Measurements from ENCODE around the gene IL1RAP. TPM values are rescaled to one million over a fixed set of nuclear protein-coding genes. Genes with fewer than 3 reads are reported as not detected.
A peak's percentile ranks its signal among the peaks of the same experiment; 100 is the strongest.
"Not testable (repeated sequence)": the region's sequence is repeated elsewhere in the genome, so short reads cannot be mapped to it uniquely, and the experiment has no call there.

The IL1RAP gene, protein sequence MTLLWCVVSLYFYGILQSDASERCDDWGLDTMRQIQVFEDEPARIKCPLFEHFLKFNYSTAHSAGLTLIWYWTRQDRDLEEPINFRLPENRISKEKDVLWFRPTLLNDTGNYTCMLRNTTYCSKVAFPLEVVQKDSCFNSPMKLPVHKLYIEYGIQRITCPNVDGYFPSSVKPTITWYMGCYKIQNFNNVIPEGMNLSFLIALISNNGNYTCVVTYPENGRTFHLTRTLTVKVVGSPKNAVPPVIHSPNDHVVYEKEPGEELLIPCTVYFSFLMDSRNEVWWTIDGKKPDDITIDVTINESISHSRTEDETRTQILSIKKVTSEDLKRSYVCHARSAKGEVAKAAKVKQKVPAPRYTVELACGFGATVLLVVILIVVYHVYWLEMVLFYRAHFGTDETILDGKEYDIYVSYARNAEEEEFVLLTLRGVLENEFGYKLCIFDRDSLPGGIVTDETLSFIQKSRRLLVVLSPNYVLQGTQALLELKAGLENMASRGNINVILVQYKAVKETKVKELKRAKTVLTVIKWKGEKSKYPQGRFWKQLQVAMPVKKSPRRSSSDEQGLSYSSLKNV
- 10 to 100 TPM; 13.6 to 24.4 TPM for total RNA-seq

DNA sequence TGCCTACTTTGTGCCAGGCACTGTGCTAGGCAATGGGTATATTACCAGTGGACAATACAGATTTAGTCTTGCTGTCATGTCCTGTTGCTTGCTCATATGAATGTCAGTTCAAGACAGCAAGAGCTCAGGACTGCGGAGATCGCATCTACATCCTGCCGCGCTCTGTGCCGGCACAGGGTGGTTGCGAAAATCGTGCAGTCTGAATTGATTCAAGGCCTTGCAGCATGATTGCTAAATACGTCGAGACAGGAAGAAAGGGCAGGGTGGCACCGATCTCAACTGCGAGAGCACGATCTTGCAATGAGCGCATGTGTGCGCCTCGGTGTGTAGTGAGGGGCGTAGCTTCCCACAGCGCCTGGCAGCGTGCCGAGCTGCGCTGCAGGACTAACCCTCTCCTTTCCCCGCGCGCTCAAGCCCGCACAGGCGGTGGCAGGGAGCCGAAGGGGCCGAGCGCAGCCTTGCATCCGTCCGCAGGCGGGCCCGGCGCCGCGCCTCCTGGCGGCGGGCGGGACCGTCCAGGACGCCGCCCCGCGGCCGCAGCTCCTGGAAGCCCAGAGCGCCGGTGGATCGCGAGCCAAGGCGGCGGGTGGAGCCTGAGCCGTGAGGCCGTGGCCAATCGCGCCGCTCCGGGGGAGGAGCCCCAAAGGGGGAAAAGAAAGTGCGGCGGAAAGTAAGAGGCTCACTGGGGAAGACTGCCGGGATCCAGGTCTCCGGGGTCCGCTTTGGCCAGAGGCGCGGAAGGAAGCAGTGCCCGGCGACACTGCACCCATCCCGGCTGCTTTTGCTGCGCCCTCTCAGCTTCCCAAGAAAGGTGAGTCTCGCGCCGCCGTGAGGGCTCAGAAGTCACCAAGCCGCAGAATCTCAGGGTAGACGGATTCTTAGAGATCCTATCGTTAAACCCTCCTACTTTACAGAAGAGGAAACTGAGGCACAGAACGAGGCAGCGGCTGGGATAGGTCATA is at the start of gene IL1RAP:
Gene IL1RAP, plus strand, starts transcription at position 677 of the 962 bp plus-strand sequence. CDS start 50,205 bp downstream, outside the sequence.
- H3K9me3 Mint-ChIP-seq: peaks cover 0 to 4% of the 10 kb centered on the region in 2 donors
- ATAC-seq: peak; percentile 93 to 96

DNA sequence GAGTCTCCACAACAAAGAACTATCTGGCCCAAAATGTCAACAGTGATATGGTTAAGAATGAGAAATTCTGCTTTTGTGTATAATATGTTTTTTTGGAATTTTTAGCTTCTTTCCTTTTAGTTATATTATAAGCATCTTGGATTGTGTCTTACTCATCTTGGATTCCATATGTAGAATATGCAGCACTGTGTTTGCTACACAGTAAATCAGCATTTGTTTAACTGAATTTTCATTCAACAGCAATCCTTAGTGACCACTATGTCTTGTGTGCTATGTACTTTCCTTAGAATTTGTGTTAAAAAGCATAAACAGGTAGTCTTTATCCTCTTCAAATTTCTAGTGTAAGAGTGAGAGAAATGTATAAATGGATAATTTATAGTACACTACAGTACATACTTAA is 46.0 kb upstream of the IL1RAP start:
- DNase-seq (ENCODE audit: low spot score in 2 of 2): no peak
- Mint-ChIP-seq H3K9me3 (peaks cover 7 to 18% of the 10 kb centered on the region in 2 donors), H3K36me3 (peaks cover 16 to 18% of the 10 kb centered on the region in 2 donors), H3K27ac (no peak overlapping the region)
- no peak for ATAC-seq

More for the DNA sequence above, at the start of gene IL1RAP:
- DNase-seq (ENCODE audit: low spot score in 2 of 2): peak; percentile 85 to 87
- Mint-ChIP-seq H3K27ac (peak within 1 kb of the TSS; percentile 84 to 86), H3K36me3 (peaks cover 6 to 20% of the 10 kb centered on the region in 2 donors)

DNA sequence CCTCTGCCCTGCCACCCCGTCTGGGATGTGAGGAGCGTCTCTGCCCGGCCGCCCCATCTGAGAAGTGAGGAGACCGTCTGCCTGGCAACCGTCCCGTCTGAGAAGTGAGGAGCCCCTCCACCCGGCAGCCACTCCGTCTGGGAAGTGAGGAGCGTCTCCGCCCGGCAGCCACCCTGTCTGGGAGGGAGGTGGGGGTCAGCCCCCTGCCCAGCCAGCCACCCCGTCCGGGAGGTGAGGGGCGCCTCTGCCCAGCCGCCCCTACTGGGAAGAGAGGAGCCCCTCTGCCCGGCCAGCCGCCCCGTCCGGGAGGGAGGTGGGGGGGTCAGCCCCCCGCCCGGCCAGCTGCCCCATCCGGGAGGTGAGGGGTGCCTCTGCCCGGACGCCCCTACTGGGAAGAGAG is 40.6 kb upstream of the IL1RAP start:
- Mint-ChIP-seq H3K36me3 (peaks cover 16 to 18% of the 10 kb centered on the region in 2 donors), H3K9me3 (peaks cover 7 to 18% of the 10 kb centered on the region in 2 donors)
- H3K27ac Mint-ChIP-seq; ATAC-seq; DNase-seq (ENCODE audit: low spot score in 2 of 2): not testable (repeated sequence)

DNA sequence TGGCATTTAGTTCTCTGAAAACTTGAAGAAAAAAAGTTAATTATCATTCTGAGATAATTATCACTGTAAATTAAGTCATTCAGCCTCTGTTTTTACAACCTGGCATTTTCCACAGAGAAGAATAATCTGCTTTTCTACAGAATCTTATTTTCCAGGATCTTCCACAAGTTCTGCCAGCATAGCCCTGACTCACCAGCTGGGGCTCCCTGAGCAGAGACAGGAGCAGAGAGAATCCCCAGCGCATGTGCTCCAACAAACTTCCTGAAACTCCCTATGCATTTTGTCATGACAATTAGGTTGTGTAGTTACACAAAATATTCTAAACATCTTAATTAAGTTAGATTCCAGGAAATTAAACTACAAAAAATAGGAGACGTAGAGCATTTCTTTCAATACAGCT is 32.1 kb upstream of the IL1RAP start:
- no peaks in the 10 kb centered on the region for H3K36me3 Mint-ChIP-seq
- H3K27ac Mint-ChIP-seq: no peak overlapping the region
- no peak for ATAC-seq
- H3K9me3 Mint-ChIP-seq: peaks cover 0 to 21% of the 10 kb centered on the region in 2 donors
- no peak for DNase-seq (ENCODE audit: low spot score in 2 of 2)

DNA sequence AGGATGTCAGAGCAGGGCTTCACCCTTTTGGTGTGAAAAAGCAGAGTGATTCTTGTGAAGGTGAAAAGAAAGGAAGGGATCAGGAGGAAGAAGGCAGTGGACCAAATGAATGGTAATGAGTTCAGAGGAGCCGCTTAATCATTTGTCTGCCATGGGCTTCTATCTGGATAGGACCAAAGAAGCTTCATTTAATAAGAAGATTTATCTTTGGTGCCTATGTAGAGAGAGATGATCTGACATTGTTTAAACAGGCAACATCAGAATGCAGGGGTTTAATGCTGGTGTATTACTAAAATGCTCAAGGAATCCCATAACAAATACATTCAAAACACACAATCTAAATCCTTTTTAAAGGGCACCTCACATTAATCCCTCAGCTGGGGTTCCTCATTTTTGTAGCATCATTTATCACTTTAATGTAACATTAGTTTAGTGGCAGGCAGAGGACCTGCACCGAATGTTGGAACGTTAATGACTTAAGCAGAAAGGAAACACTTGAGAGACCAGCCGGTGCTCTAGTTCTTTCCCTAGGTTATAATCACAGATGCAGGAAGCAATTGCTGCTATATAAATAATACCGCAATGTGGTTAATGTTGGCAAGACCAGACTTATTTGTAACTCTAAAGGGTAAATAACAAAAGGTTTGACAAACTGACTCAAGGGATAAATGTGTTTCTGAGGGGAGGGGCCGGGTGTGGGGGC is 27.9 kb upstream of the IL1RAP start:
- no peaks in the 10 kb centered on the region for H3K36me3 Mint-ChIP-seq
- ATAC-seq: no peak
- no peak for DNase-seq (ENCODE audit: low spot score in 2 of 2)
- peaks cover 0 to 21% of the 10 kb centered on the region in 2 donors for H3K9me3 Mint-ChIP-seq
- no peak overlapping the region for H3K27ac Mint-ChIP-seq

DNA sequence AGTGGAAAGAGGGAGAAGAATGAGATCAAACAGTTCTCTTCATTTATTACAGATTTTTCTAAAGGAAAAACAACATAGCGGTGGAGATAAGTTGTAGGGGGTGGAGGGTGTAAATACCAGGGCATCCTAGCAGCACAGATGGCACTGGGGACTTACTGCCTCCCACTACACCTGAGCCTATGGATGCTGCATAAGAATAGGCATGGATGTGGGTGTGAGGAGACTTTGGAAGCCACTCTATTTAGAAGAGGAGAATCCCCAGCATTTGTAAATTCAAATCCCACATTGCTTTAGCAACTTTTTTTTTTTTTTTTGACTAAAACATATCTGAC is 27.4 kb upstream of the IL1RAP start:
- H3K9me3 Mint-ChIP-seq: peaks cover 0 to 21% of the 10 kb centered on the region in 2 donors

DNA sequence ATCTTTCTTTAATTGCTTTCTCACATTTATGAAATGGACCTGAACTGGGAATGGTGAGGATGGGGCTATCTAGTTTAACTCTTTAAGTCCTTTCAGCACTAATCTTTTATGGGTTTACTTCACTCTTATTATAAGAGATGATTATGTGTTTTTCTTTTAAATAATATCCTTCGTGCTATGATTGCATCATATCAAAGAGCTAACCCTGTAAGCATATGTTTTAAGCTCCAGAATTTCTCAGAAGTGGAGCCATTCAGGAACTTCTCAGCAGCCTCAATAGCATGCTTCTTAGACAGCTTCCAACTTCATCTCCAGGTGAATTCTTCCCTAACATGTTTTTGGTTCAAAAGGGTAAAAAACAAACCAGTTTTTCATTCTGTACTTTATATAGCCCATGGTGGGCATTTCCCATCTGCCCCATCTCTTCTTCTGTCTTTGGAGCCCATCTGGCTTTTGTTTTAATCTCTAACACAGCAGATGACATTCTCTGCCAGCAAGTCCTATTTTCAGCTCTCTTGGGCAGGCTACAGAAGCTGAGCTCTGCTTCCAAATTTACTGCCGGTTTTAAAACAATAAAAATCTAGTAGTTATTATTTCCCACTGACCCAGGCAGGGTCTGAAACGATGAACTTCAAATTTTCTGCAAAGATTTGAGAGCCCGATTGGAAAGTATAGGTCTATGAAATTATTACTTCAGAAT is 26.8 kb upstream of the IL1RAP start:
- H3K36me3 Mint-ChIP-seq: no peaks in the 10 kb centered on the region
- ATAC-seq (no peak), DNase-seq (ENCODE audit: low spot score in 2 of 2) (no peak)
- H3K9me3 Mint-ChIP-seq: peaks cover 0 to 18% of the 10 kb centered on the region in 2 donors
- H3K27ac Mint-ChIP-seq: no peak overlapping the region

More for the DNA sequence above, 27.4 kb upstream of the IL1RAP start:
- H3K27ac Mint-ChIP-seq: no peak overlapping the region
- DNase-seq (ENCODE audit: low spot score in 2 of 2) (no peak), ATAC-seq (no peak)
- H3K36me3 Mint-ChIP-seq: no peaks in the 10 kb centered on the region

DNA sequence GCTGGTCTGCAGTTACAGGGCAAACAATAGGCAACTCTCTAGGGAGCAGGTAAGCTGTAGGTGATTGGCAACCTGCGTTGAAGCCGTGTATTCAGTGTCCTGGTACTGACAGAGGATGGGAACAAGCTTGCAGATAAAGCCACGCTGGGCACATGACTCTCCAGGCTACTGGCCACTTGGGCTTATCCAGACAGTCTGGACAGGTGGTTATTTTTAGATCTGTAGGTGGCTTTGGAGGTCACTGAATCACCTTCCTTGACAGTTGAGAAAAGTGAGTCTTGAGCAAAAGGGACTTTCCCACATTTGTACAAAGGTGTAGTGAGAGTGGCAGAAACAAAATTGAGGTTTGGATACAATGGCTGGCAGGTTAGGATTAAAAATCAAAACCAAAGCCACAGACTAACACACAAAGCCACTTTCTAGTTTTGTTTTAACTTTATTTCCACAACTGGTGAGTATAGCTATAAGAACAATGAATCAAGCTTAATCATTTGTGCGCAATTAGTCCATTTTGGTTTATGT is 22.3 kb upstream of the IL1RAP start:
- peak; percentile 22 to 64 for DNase-seq (ENCODE audit: low spot score in 2 of 2)
- H3K36me3 Mint-ChIP-seq: peaks cover 9 to 11% of the 10 kb centered on the region in 2 donors
- peak; percentile 94 for ATAC-seq
- H3K9me3 Mint-ChIP-seq: peaks cover 3 to 5% of the 10 kb centered on the region in 2 donors
- H3K27ac Mint-ChIP-seq: peak overlapping the region in 1 of 2 donors; percentile 41

DNA sequence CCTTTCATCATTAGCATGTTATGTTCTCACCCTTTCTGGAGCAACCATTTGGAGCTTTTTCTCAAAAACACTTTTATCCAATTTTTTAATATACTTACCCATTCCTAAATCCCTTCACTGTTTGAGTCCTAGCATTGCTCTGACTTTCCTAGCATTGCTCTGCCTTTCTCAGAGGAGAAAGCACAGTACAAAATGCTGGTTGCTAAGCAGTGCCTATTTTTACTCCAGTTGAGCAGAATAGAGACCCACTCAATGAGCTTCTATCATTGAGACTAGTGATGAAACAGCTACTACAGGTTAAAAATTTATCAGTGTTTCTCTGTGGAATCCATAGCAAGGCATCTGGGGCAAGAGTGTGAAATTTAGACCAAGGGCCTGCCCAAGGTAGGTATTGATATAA is 21.8 kb upstream of the IL1RAP start:
- peaks cover 3 to 5% of the 10 kb centered on the region in 2 donors for H3K9me3 Mint-ChIP-seq
- H3K27ac Mint-ChIP-seq: peak overlapping the region in 1 of 2 donors; percentile 41
- DNase-seq (ENCODE audit: low spot score in 2 of 2): no peak
- H3K36me3 Mint-ChIP-seq: peaks cover 9 to 11% of the 10 kb centered on the region in 2 donors
- ATAC-seq: peak in 1 of 2 donors; percentile 22

DNA sequence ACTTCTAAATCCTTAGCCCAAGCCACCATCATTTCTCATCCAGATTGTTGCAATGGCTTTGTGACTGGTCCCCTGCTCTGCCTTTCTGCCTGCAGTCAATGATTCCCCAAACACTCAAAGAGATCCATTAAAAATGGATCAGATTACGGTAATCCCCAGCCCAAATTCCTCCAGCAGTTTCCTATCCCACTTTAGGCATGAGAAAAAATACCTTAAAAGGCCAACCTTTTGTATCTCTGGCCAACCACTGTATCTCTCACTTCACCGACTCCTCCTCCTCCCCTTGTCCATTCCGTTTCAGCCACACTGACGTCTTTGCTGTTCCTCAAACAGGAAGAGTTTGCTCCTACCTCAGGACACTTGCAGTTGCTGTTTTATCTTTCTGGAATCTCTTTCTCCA is 20.9 kb upstream of the IL1RAP start:
- DNase-seq (ENCODE audit: low spot score in 2 of 2) (no peak), ATAC-seq (no peak)
- Mint-ChIP-seq H3K9me3 (peaks cover 3 to 5% of the 10 kb centered on the region in 2 donors), H3K27ac (peak overlapping the region in 1 of 2 donors; percentile 9), H3K36me3 (peaks cover 9 to 11% of the 10 kb centered on the region in 2 donors)

DNA sequence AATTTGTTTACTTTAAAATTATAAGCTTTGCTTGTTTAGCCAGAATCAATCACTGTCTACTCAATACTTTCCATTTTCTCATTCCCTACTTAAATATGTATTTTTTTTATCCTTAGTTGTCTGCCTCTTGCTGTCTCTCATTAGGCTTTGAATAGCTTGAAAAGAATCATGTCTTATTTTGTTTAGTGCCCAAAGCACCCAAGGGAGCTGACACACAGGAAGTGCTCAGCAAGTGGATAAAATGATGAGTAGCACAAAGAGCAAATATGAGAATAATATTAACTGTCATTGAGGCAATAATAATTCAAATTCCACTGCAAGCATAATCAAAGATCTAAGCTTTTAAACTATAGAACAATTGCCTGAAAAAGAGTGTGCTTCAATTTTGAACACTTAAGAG is 19.0 kb upstream of the IL1RAP start:
- Mint-ChIP-seq H3K9me3 (peaks cover 3 to 5% of the 10 kb centered on the region in 2 donors), H3K36me3 (peaks cover 9 to 11% of the 10 kb centered on the region in 2 donors), H3K27ac (no peak overlapping the region)
- DNase-seq (ENCODE audit: low spot score in 2 of 2) (no peak), ATAC-seq (no peak)

DNA sequence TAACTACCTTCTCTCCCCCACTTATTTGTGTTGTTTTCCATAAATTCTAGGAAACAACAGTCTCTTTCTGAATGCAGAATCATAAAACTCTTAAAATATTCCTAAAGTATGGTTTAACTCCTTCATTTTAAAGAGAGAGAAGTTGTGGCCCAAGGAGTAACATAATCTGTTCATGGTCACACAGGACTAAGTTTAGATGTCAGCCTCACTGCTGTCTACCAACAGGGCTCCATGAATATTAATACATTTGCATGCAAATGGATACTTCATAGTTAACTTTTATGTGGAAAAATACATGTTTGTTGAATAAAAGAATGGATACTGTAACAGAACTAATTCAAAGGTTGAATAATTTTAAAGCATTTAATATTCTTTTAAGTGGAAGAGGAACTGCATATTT is 18.5 kb upstream of the IL1RAP start:
- ATAC-seq (no peak), DNase-seq (ENCODE audit: low spot score in 2 of 2) (no peak)
- Mint-ChIP-seq H3K27ac (no peak overlapping the region), H3K36me3 (peaks cover 9 to 11% of the 10 kb centered on the region in 2 donors), H3K9me3 (peaks cover 3 to 5% of the 10 kb centered on the region in 2 donors)

DNA sequence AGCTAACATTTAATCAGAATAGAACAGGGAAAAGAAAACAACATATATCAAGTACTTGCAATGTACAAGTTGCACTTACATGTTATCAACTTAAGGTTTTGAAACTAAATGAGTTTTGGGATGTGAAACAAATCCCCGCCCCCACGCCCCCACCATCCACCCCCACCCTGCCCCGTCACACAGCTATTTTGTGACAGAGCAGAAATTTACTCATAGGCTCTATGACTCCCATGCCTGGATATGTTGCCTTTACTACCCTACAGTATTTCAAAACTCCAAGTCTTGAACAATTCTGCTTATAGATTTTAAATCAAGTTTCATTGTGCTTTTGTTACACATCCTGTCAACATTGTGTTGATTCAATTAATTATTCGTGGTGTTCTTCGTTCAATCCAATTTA is 18.1 kb upstream of the IL1RAP start:
- H3K9me3 Mint-ChIP-seq: peaks cover 3 to 5% of the 10 kb centered on the region in 2 donors
- no peak for DNase-seq (ENCODE audit: low spot score in 2 of 2)
- peaks cover 9 to 11% of the 10 kb centered on the region in 2 donors for H3K36me3 Mint-ChIP-seq
- ATAC-seq: no peak
- no peak overlapping the region for H3K27ac Mint-ChIP-seq

DNA sequence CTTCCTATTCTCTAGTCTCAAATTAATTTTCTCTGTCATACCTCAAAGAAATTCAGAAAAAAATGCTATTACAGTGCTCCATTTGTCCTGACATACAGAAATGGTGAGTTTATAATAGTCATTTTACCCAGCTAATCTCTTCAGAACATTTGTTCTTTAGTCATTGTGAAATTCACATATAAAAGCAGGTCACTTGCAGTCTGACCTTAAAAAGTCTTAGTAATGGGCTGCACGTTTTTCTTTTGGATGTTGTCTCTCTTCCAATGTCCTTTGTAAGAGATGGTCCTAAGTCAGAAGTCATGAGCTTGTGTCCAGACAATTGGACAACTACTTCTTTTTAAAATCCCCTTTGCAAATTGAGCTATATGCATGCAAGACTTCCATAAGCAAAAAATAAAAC is 17.0 kb upstream of the IL1RAP start:
- peaks cover 3 to 5% of the 10 kb centered on the region in 2 donors for H3K9me3 Mint-ChIP-seq
- DNase-seq (ENCODE audit: low spot score in 2 of 2): no peak
- ATAC-seq: no peak
- H3K27ac Mint-ChIP-seq: no peak overlapping the region
- peaks cover 9 to 11% of the 10 kb centered on the region in 2 donors for H3K36me3 Mint-ChIP-seq

DNA sequence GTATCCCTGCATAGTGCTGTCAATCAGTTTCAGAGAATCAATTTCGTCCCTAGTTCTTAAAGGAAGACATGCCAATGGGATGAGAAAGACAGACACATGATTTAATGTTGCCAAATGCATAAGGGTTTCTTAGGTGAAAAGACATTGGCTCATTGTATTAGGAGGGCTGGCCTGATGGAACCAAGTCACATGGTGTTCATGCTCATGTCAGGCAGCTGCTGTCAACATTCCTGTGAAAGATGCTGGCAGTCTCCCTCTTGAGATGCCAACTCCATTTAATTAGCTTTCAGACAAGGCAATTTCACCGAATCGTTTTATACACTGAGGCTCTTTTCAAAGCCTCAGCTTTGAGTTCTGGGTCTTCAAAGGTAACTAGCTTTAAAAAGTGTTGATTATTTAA is 16.1 kb upstream of the IL1RAP start:
- ATAC-seq: no peak
- peaks cover 5 to 11% of the 10 kb centered on the region in 2 donors for H3K36me3 Mint-ChIP-seq
- no peak overlapping the region for H3K27ac Mint-ChIP-seq

More for the DNA sequence above, 16.1 kb upstream of the IL1RAP start:
- peaks cover 3 to 5% of the 10 kb centered on the region in 2 donors for H3K9me3 Mint-ChIP-seq
- no peak for DNase-seq (ENCODE audit: low spot score in 2 of 2)
